ENCODE data around the gene SPATA31E1. TPM values are rescaled to one million over a fixed set of nuclear protein-coding genes. Genes with fewer than 3 reads are reported as not detected.
"Not testable (repeated sequence)": the region's sequence is repeated elsewhere in the genome, so short reads cannot be mapped to it uniquely, and the experiment has no call there.

Gene SPATA31E1
- total and polyA plus RNA-seq, 2 donors (not counting 1 experiment from before 2014, with no cell fraction given): not detected

GRCh38 chr9:87929152-87929551, 46.5 kb downstream of the SPATA31E1 start:
- H3K36me3 ChIP-seq (replicated peaks in 1 of 2; ENCODE audit: control extremely low read depth in 1 of 2, control insufficient read depth in 1 of 2, extremely low read depth in 1 of 2, insufficient read depth in 2 of 2, low read length in 1 of 2); H3K27ac ChIP-seq (ENCODE audit: low read length in 2 of 2); H3K79me2 ChIP-seq (ENCODE audit: control insufficient read depth, insufficient read depth, low read length); DNase-seq; H3K4me1 Mint-ChIP-seq; ATAC-seq (ENCODE audit: low read depth); CTCF ChIA-PET; POLR2A ChIA-PET; H4K20me1 ChIP-seq (ENCODE audit: control insufficient read depth, insufficient read depth, low read length, poor library complexity, severe bottlenecking); intact Hi-C loops (cut with micrococcal nuclease); H3K4me2 ChIP-seq (replicated peaks; ENCODE audit: low read depth, low read length, poor library complexity, severe bottlenecking); H3K4me3 Mint-ChIP-seq; H3K4me1 ChIP-seq (ENCODE audit: control insufficient read depth in 2 of 2, insufficient read depth in 2 of 2, low read length in 2 of 2); H3K4me3 ChIP-seq (ENCODE audit: control extremely low read depth in 1 of 5, extremely low read depth in 1 of 5, insufficient read depth in 1 of 5, low read depth in 2 of 5, low read length in 4 of 5); H3K9ac ChIP-seq (ENCODE audit: low read length); H3K9me3 ChIP-seq (ENCODE audit: control extremely low read depth in 1 of 3, control insufficient read depth in 2 of 3, insufficient read depth in 1 of 3, low read length in 2 of 3); H3K9me3 Mint-ChIP-seq (ENCODE audit: insufficient read depth); H2AFZ ChIP-seq (ENCODE audit: insufficient read depth, low read depth, low read length, poor library complexity, severe bottlenecking); H3K27me3 ChIP-seq (replicated peaks in 1 of 4; ENCODE audit: control extremely low read depth in 1 of 4, control insufficient read depth in 3 of 4, insufficient read depth in 4 of 4, low read length in 3 of 4); H3K27me3 Mint-ChIP-seq; H3K27ac Mint-ChIP-seq: not testable (repeated sequence)

- no CpG with 5 or more reads among the region's 7 CpGs for WGBS (ENCODE audit: insufficient coverage)
- H3K4me1 ChIP-seq (ENCODE audit: control insufficient read depth in 2 of 2, insufficient read depth in 2 of 2, low read length in 2 of 2); H2AFZ ChIP-seq (ENCODE audit: insufficient read depth, low read depth, low read length, poor library complexity, severe bottlenecking); H3K9me3 Mint-ChIP-seq (ENCODE audit: insufficient read depth); H3K4me1 Mint-ChIP-seq; H3K36me3 ChIP-seq (replicated peaks in 1 of 2; ENCODE audit: control extremely low read depth in 1 of 2, control insufficient read depth in 1 of 2, extremely low read depth in 1 of 2, insufficient read depth in 2 of 2, low read length in 1 of 2); H3K9ac ChIP-seq (ENCODE audit: low read length); intact Hi-C loops (cut with micrococcal nuclease); H3K27ac ChIP-seq (ENCODE audit: low read length in 2 of 2); H3K4me3 Mint-ChIP-seq; ATAC-seq (ENCODE audit: low read depth); H3K4me3 ChIP-seq (ENCODE audit: control extremely low read depth in 1 of 5, extremely low read depth in 1 of 5, insufficient read depth in 1 of 5, low read depth in 2 of 5, low read length in 4 of 5); H3K79me2 ChIP-seq (ENCODE audit: control insufficient read depth, insufficient read depth, low read length); H3K27me3 Mint-ChIP-seq; H3K27ac Mint-ChIP-seq; H3K27me3 ChIP-seq (replicated peaks in 1 of 4; ENCODE audit: control extremely low read depth in 1 of 4, control insufficient read depth in 3 of 4, insufficient read depth in 4 of 4, low read length in 3 of 4); CTCF ChIA-PET; H3K4me2 ChIP-seq (replicated peaks; ENCODE audit: low read depth, low read length, poor library complexity, severe bottlenecking); POLR2A ChIA-PET; H3K9me3 ChIP-seq (ENCODE audit: control extremely low read depth in 1 of 3, control insufficient read depth in 2 of 3, insufficient read depth in 1 of 3, low read length in 2 of 3); DNase-seq; H4K20me1 ChIP-seq (ENCODE audit: control insufficient read depth, insufficient read depth, low read length, poor library complexity, severe bottlenecking): not testable (repeated sequence)
These were observed 51.8 kb downstream of the SPATA31E1 start for GRCh38 chr9:87934444-87934843.

- H3K27ac Mint-ChIP-seq; H3K27me3 Mint-ChIP-seq; H3K9ac ChIP-seq (ENCODE audit: low read length); H3K4me1 Mint-ChIP-seq; H3K27me3 ChIP-seq (replicated peaks in 1 of 4; ENCODE audit: control extremely low read depth in 1 of 4, control insufficient read depth in 3 of 4, insufficient read depth in 4 of 4, low read length in 3 of 4); DNase-seq; CTCF ChIA-PET; H4K20me1 ChIP-seq (ENCODE audit: control insufficient read depth, insufficient read depth, low read length, poor library complexity, severe bottlenecking); H3K79me2 ChIP-seq (ENCODE audit: control insufficient read depth, insufficient read depth, low read length); H3K4me3 Mint-ChIP-seq; H3K4me2 ChIP-seq (replicated peaks; ENCODE audit: low read depth, low read length, poor library complexity, severe bottlenecking); H3K9me3 ChIP-seq (ENCODE audit: control extremely low read depth in 1 of 3, control insufficient read depth in 2 of 3, insufficient read depth in 1 of 3, low read length in 2 of 3); H3K27ac ChIP-seq (ENCODE audit: low read length in 2 of 2); H3K36me3 ChIP-seq (replicated peaks in 1 of 2; ENCODE audit: control extremely low read depth in 1 of 2, control insufficient read depth in 1 of 2, extremely low read depth in 1 of 2, insufficient read depth in 2 of 2, low read length in 1 of 2); intact Hi-C loops (cut with micrococcal nuclease); ATAC-seq (ENCODE audit: low read depth); H2AFZ ChIP-seq (ENCODE audit: insufficient read depth, low read depth, low read length, poor library complexity, severe bottlenecking); H3K4me1 ChIP-seq (ENCODE audit: control insufficient read depth in 2 of 2, insufficient read depth in 2 of 2, low read length in 2 of 2); H3K4me3 ChIP-seq (ENCODE audit: control extremely low read depth in 1 of 5, extremely low read depth in 1 of 5, insufficient read depth in 1 of 5, low read depth in 2 of 5, low read length in 4 of 5); POLR2A ChIA-PET; H3K9me3 Mint-ChIP-seq (ENCODE audit: insufficient read depth): not testable (repeated sequence)
- no CpG with 5 or more reads among the region's 12 CpGs for WGBS (ENCODE audit: insufficient coverage)
These were observed 54.7 kb downstream of the SPATA31E1 start for GRCh38 chr9:87937352-87937751.

- H2AFZ ChIP-seq (ENCODE audit: insufficient read depth, low read depth, low read length, poor library complexity, severe bottlenecking); H3K4me3 Mint-ChIP-seq; H3K4me1 Mint-ChIP-seq; H3K9me3 ChIP-seq (ENCODE audit: control extremely low read depth in 1 of 3, control insufficient read depth in 2 of 3, insufficient read depth in 1 of 3, low read length in 2 of 3); ATAC-seq (ENCODE audit: low read depth); H4K20me1 ChIP-seq (ENCODE audit: control insufficient read depth, insufficient read depth, low read length, poor library complexity, severe bottlenecking); H3K36me3 ChIP-seq (replicated peaks in 1 of 2; ENCODE audit: control extremely low read depth in 1 of 2, control insufficient read depth in 1 of 2, extremely low read depth in 1 of 2, insufficient read depth in 2 of 2, low read length in 1 of 2); H3K4me1 ChIP-seq (ENCODE audit: control insufficient read depth in 2 of 2, insufficient read depth in 2 of 2, low read length in 2 of 2); H3K79me2 ChIP-seq (ENCODE audit: control insufficient read depth, insufficient read depth, low read length); CTCF ChIA-PET; H3K9me3 Mint-ChIP-seq (ENCODE audit: insufficient read depth); H3K9ac ChIP-seq (ENCODE audit: low read length); H3K4me2 ChIP-seq (replicated peaks; ENCODE audit: low read depth, low read length, poor library complexity, severe bottlenecking); H3K27me3 Mint-ChIP-seq; H3K27me3 ChIP-seq (replicated peaks in 1 of 4; ENCODE audit: control extremely low read depth in 1 of 4, control insufficient read depth in 3 of 4, insufficient read depth in 4 of 4, low read length in 3 of 4); H3K27ac Mint-ChIP-seq; POLR2A ChIA-PET; H3K4me3 ChIP-seq (ENCODE audit: control extremely low read depth in 1 of 5, extremely low read depth in 1 of 5, insufficient read depth in 1 of 5, low read depth in 2 of 5, low read length in 4 of 5); H3K27ac ChIP-seq (ENCODE audit: low read length in 2 of 2); intact Hi-C loops (cut with micrococcal nuclease); DNase-seq: not testable (repeated sequence)
- WGBS (ENCODE audit: insufficient coverage): 6% methylated on average over 2 of the region's 9 CpGs
These were observed 55.2 kb downstream of the SPATA31E1 start for GRCh38 chr9:87937918-87938317.

Measured in B cell (primary cell).